GM21528 (cell line): ENCODE data around the gene POLA2.

ENCODE experiments used
- ATAC-seq: cut with Tn5 transposase; IDR thresholded peaks from one replicate; pipeline ENCODE4 v1.9.1; 2021; ENCODE audit warnings: mild to moderate bottlenecking, moderate library complexity; ENCODE audit not compliant: unreplicated experiment, low FRiP score

Gene POLA2

GRCh38 chr11:65304613-65305012 lies 42.9 kb downstream of the POLA2 start:
- ATAC-seq: no peak

GRCh38 chr11:65305501-65306268 lies 43.9 kb downstream of the POLA2 start:
- no peak for ATAC-seq

DNA sequence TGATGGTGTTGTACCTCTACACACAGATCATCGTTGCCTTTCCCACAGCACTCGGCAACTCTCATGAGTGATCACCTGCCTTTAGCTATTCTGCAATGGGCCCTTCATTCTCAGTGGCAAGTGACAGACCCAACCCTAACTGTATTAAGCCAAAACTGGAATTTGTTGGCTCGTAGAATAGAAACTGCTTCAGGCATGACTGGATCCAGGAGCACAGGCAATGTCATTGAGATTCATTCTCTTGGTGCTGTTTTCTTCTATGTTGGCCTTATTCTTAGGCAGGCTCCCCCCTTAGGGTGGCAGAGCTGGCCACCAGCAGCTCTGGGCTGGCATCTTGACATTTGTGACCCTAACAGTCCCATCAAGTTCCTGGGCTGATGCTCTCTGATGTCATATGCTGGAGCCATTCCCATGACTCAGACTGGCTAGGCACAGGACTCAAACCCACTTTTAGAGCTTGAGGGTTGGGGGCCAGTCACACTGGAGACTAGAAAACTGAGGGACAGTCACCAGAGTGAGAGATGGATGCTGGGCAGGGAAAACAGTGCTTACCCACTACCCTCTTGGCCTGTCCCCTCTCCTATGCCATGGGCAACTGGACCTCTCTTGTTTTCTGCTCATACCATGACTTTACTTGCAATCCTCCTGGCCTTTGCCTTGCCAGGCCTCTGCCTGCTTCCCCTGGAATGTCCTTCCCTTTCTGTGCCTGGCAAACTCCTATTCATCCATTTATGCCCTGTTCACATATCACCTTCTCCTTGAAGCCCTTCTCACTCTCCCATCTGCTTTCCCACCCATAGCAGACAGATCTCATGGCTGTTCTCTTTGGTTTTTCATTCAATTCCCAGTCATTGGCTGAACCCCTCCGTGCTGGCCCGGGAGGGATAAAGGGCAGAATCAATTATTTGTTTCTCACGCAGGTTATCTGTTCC lies 45.8 kb downstream of the POLA2 start:
- ATAC-seq: no peak

GRCh38 chr11:65308281-65308891 lies 46.6 kb downstream of the POLA2 start:
- ATAC-seq: no peak

GRCh38 chr11:65309006-65309405 lies 47.2 kb downstream of the POLA2 start:
- no peak for ATAC-seq

DNA sequence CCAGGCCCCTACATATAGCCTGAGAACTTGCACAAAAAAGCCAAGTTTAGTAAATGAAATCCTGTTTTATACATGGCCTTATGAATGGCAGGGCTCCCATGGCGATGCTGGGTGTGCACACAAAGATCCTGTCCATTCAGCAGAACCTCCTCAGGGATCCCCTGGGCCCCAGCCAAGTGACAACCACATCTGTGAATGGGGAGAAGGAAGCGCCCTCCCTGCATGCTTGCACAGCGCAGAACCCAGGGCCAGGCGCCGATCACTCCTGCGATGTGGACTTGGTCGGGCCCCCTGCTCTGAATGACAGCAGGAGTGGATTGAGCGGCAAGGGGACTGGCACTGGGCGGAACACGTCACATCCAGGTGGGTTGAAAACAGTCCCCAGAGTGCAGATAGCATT lies 48.5 kb downstream of the POLA2 start:
- no peak for ATAC-seq

DNA sequence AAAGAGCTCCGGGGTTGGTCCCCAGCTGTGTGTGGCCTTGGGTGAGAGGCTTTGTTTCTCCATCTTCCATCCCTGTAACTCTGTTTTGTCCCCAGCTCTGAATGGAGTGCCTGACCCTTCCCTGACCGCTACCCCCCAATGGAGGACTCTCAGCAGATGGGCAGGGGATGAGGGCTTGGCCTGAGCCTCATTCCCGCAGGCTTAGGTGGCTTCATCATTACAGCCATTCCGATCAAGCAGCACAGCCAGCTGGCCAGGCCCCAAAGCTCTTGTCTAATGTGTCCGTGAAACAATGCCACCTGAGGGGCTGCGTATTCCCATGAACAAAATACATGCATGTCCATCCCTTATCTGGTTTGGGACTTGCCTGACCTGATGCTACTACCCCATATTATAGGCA lies 49.0 kb downstream of the POLA2 start:
- ATAC-seq: no peak

GRCh38 chr11:65311170-65311678 lies 49.5 kb downstream of the POLA2 start:
- no peak for ATAC-seq

GRCh38 chr11:65314501-65315203 lies 52.9 kb downstream of the POLA2 start, which contains the start of gene CDC42EP2:
CDC42EP2 (plus strand) TSS chr11:65314866; CDS start chr11:65320899, 6,033 bp downstream.
- peak; percentile 71 for ATAC-seq

- no peak for ATAC-seq
Observed at GRCh38 chr11:65315204-65315865, 53.6 kb downstream of the POLA2 start.

DNA sequence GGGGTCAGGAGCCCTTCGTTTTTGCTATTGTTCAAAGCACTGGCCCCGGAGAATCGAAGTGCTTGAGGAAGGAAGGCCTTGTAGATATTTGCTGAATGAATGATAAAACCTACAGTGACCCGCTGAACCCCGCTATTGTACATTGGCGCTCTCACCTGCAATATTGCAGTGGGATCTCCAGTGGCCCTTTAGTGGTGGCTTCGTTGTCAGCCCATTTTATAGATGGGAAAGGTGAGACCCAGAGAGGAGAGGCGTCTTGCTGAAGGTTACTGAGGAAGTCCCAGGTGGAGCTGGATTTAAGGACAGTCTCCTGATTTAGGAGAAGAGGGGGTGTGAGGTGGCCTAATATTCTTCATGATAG lies 54.1 kb downstream of the POLA2 start:
- ATAC-seq: no peak

DNA sequence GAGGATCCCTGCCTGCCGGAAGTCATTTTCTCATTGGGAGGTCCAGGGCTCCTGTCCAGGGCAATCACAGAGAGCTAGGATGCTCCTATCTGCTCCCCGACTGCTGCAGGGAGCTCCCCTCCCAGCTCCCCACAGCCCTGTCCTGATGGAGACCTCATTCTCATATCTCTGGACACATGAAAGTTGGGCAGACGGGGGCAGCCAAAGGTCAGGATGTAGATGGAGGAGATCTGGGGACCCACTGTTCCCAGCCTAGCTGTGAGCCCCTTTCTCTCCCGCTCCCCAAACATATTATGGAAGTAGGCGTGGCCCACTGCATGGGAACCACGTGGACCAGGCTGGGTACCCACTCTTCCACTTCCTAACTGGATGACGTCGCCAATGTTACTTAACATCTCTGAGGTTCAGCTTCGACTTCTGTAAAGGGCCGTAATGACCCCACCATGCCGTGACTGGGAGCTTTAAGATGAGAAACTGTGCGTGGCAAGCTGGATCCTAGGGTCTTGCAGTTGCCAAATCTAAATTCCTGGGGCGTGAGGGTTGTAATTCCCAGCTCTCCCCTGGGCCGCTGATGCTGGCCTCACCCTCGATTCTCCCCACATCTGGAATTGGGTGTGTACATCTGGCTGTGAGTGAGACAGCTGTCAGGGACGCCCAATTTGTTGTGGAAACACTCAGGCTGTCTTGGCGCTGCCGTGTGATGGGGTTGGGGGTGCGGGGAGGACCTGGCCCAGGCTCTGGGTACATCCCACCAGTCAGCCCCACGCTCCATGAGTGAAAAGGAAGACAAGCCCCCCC lies 54.7 kb downstream of the POLA2 start:
- ATAC-seq: no peak

- ATAC-seq: no peak
Observed at GRCh38 chr11:65317025-65317786, 55.4 kb downstream of the POLA2 start.

- no peak for ATAC-seq
Observed at GRCh38 chr11:65320386-65321075, 58.8 kb downstream of the POLA2 start.

DNA sequence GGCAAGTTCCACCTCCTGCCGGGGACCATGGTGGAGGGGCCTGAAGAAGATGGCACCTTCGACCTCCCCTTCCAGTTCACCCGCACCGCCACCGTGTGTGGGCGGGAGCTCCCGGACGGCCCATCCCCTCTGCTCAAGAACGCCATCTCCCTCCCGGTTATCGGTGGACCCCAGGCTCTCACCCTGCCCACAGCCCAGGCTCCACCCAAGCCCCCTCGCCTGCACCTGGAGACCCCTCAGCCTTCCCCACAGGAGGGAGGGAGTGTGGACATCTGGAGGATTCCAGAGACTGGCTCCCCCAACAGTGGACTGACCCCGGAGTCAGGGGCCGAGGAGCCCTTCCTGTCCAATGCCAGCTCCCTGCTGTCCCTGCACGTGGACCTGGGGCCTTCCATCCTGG lies 59.3 kb downstream of the POLA2 start:
- ATAC-seq: no peak

GRCh38 chr11:65321828-65322485 lies 60.2 kb downstream of the POLA2 start:
- no peak for ATAC-seq

GRCh38 chr11:65323813-65324212 lies 62.1 kb downstream of the POLA2 start:
- no peak for ATAC-seq
